Neural crest cell (in vitro differentiated cells): Measurements from ENCODE around the gene ZNF385B. TPM values are rescaled to one million over a fixed set of nuclear protein-coding genes. Genes with fewer than 3 reads are reported as not detected.
A peak's percentile ranks its signal among the peaks of the same experiment; 100 is the strongest.

Source experiments
- DNase-seq: peaks from one replicate; pipeline ENCODE4 v3.0.0; 2021; ENCODE audit warnings: low read depth, mixed read lengths, low spot score
- H3K27ac Mint-ChIP-seq: one replicate; pipeline ENCODE4 v1.8.0; 2021; ENCODE audit warnings: mild to moderate bottlenecking, mixed read lengths; ENCODE audit not compliant: unreplicated experiment
- H3K27me3 Mint-ChIP-seq: 2 replicates; pipeline ENCODE4 v1.8.0; 2021; ENCODE audit warnings: low read depth, mild to moderate bottlenecking, mixed read lengths
- H3K36me3 Mint-ChIP-seq: 2 replicates; pipeline ENCODE4 v1.8.0; 2021; ENCODE audit warnings: low read depth, mild to moderate bottlenecking, mixed read lengths
- H3K4me1 Mint-ChIP-seq: 2 replicates; pipeline ENCODE4 v1.8.0; 2021; ENCODE audit warnings: mixed read lengths
- H3K4me3 Mint-ChIP-seq: one replicate; pipeline ENCODE4 v1.8.0; 2021; ENCODE audit warnings: mild to moderate bottlenecking, mixed read lengths
- H3K9me3 Mint-ChIP-seq: 2 replicates; pipeline ENCODE4 v1.8.0; 2021; ENCODE audit warnings: mixed read lengths
- CTCF ChIP-seq: fragments of 200-600 bp; sonication (generic); conservative IDR thresholded peaks from 2 replicates; pipeline ENCODE4 v1.5.0; 2021; ENCODE audit warnings: antibody characterized with exemption, mild to moderate bottlenecking
- total RNA-seq: library from RNA; stranded (reverse); gene quantifications from 2 replicates; pipeline ENCODE4 v1.2.1, GENCODE V29; 2021

The ZNF385B gene
- total RNA-seq, 1 donor from 2014 or later = 2.1 TPM

- H3K27ac Mint-ChIP-seq = no peak overlapping the region
- no peak for DNase-seq
Observed at GRCh38 chr2:179751163-179751809, 110.1 kb downstream of the ZNF385B start.

GRCh38 chr2:179749210-179749609 lies 112.2 kb downstream of the ZNF385B start:
- H3K27ac Mint-ChIP-seq = no peak overlapping the region
- no peaks in the 10 kb centered on the region for H3K9me3 Mint-ChIP-seq
- H3K4me3 Mint-ChIP-seq = no peak overlapping the region
- no peaks in the 10 kb centered on the region for H3K4me1 Mint-ChIP-seq
- TF ChIP-seq CTCF = no peak
- DNase-seq = no peak
- H3K36me3 Mint-ChIP-seq = no peaks in the 10 kb centered on the region
- H3K27me3 Mint-ChIP-seq = no peaks in the 10 kb centered on the region

More at GRCh38 chr2:179751163-179751809, 110.1 kb downstream of the ZNF385B start:
- no peaks in the 10 kb centered on the region for H3K9me3 Mint-ChIP-seq
- H3K27me3 Mint-ChIP-seq = no peaks in the 10 kb centered on the region
- H3K4me1 Mint-ChIP-seq = no peaks in the 10 kb centered on the region
- peak; percentile 86 for TF ChIP-seq CTCF
- H3K36me3 Mint-ChIP-seq = no peaks in the 10 kb centered on the region
- no peak overlapping the region for H3K4me3 Mint-ChIP-seq

GRCh38 chr2:179746981-179747380 lies 114.4 kb downstream of the ZNF385B start:
- Mint-ChIP-seq H3K27me3 (no peaks in the 10 kb centered on the region), H3K27ac (no peak overlapping the region), H3K9me3 (no peaks in the 10 kb centered on the region), H3K4me1 (no peaks in the 10 kb centered on the region), H3K4me3 (no peak overlapping the region), H3K36me3 (no peaks in the 10 kb centered on the region)
- no peak for DNase-seq
- TF ChIP-seq CTCF = no peak

GRCh38 chr2:179745635-179746256 lies 115.7 kb downstream of the ZNF385B start:
- DNase-seq = no peak
- no peaks in the 10 kb centered on the region for H3K27me3 Mint-ChIP-seq

GRCh38 chr2:179744401-179744800 lies 117.0 kb downstream of the ZNF385B start:
- DNase-seq = no peak
- Mint-ChIP-seq H3K9me3 (no peaks in the 10 kb centered on the region), H3K27me3 (no peaks in the 10 kb centered on the region), H3K27ac (no peak overlapping the region), H3K36me3 (no peaks in the 10 kb centered on the region), H3K4me3 (no peak overlapping the region), H3K4me1 (no peaks in the 10 kb centered on the region)
- no peak for TF ChIP-seq CTCF

More at GRCh38 chr2:179745635-179746256, 115.7 kb downstream of the ZNF385B start:
- H3K4me1 Mint-ChIP-seq = no peaks in the 10 kb centered on the region
- TF ChIP-seq CTCF = no peak
- no peak overlapping the region for H3K4me3 Mint-ChIP-seq
- H3K9me3 Mint-ChIP-seq = no peaks in the 10 kb centered on the region
- H3K27ac Mint-ChIP-seq = no peak overlapping the region
- H3K36me3 Mint-ChIP-seq = no peaks in the 10 kb centered on the region
